SK-N-MC (cell line): ENCODE results near the gene UBE2F.

Experiments
- EZH2 ChIP-seq: fragments of 200-600 bp; sonication (generic); IDR thresholded peaks from one replicate; pipeline ENCODE4 v1.6.1; 2017; ENCODE audit warnings: antibody characterized with exemption
- POLR2AphosphoS5 ChIP-seq: IDR thresholded peaks from 2 replicates; pipeline ENCODE4 v1.6.1; 2012; ENCODE audit warnings: mild to moderate bottlenecking, low read depth, low read length, borderline replicate concordance

- TF ChIP-seq EZH2, result no peak
- TF ChIP-seq POLR2AphosphoS5, result no peak
These were observed 75.3 kb downstream of the UBE2F start for GRCh38 chr2:238042090-238042489.
